K562 treated with DMSO at 1 percent for 4 hours (cell line): ENCODE measurements around the gene GPRC5D. TPM values are rescaled to one million over a fixed set of nuclear protein-coding genes. Genes with fewer than 3 reads are reported as not detected.

Experiments
- total RNA-seq: library from RNA; unstranded; fragments of 300-600 nt; gene quantifications from 2 replicates; pipeline ENCODE4 v1.2.3, GENCODE V29; 2022; ENCODE audit not compliant: insufficient read depth

Gene GPRC5D
- 0.99 TPM in 1 of 2 replicates, not detected in the other for total RNA-seq

GRCh38 chr12:12952036-12952435 is at the start of gene GPRC5D:
GPRC5D (minus strand) TSS chr12:12952170; CDS start chr12:12950384, 1,786 bp downstream.

GRCh38 chr12:12999959-13000615 is 48.1 kb upstream of the GPRC5D start, which contains the start of gene HEBP1:
HEBP1 (minus strand) TSS chr12:13000265; CDS start chr12:13000114, 151 bp downstream.

GRCh38 chr12:12891080-12891880 is 60.7 kb downstream of the GPRC5D start, which contains the start of gene GPRC5A:
GPRC5A (plus strand) TSS chr12:12891562; CDS start chr12:12908250, 16,688 bp downstream.

Other genes with a start within 250 kb of the GPRC5D start
- gene CDKN1B, start 234.8 kb downstream of the GPRC5D start, total RNA-seq = 26.6 and 29.9 TPM in 2 replicates
- 1.1 and 1.5 TPM in 2 replicates for gene APOLD1, start 166.5 kb downstream of the GPRC5D start, total RNA-seq
- 15.8 and 19.4 TPM in 2 replicates for gene DDX47, start 138.8 kb downstream of the GPRC5D start, total RNA-seq
- not detected in 2 replicates for gene GPRC5A, start 60.6 kb downstream of the GPRC5D start, total RNA-seq
- 11.2 and 14.4 TPM in 2 replicates for gene HEBP1, start 48.1 kb upstream of the GPRC5D start, total RNA-seq
- 2.5 and 3.5 TPM in 2 replicates for gene FAM234B, start 92.2 kb upstream of the GPRC5D start, total RNA-seq
- not detected in 2 replicates for gene GSG1, start 151.5 kb upstream of the GPRC5D start, total RNA-seq
- gene EMP1, start 244.6 kb upstream of the GPRC5D start, total RNA-seq = not detected in 2 replicates